ENCODE measurements around the gene PMF1. TPM values are rescaled to one million over a fixed set of nuclear protein-coding genes. Genes with fewer than 3 reads are reported as not detected.

PMF1 gene
- total RNA-seq, 1 experiment from 2014 or later: 50.2 TPM

- Histone ChIP-seq H3F3A (ENCODE audit: insufficient read depth, low read depth) (no peaks in the 10 kb centered on the region; the same call in 1 of the 2 replicates), H3K27me3 (ENCODE audit: insufficient read depth, low read depth) (no peaks in the 10 kb centered on the region), H3K36me3 (ENCODE audit: low read depth) (peaks cover 24% of the 10 kb centered on the region), H3K79me2 (ENCODE audit: low read depth) (no peaks in the 10 kb centered on the region), H2AFZ (no peak overlapping the region), H3K9me2 (ENCODE audit: insufficient read depth) (no peaks in the 10 kb centered on the region), H4K20me1 (ENCODE audit: insufficient read depth) (peaks cover 9% of the 10 kb centered on the region; the same call in 1 of the 2 replicates), H3K9me3 (ENCODE audit: insufficient read depth, low read depth) (no peaks in the 10 kb centered on the region), H3K4me1 (replicated peaks; ENCODE audit: insufficient read depth) (no peaks in the 10 kb centered on the region), H3K27ac (no peak overlapping the region), H3K4me2 (no peak overlapping the region), H3K4me3 (no peak overlapping the region)
- DNase-seq: no peak
- intact Hi-C loops (cut with micrococcal nuclease; ENCODE audit: unreplicated experiment): no loop called here
- ChIA-PET CTCF (no interaction called here), POLR2A (ENCODE audit: unreplicated experiment) (no interaction called here)
- no TSS peak for BruUV-seq (replicated peaks)
- TF ChIP-seq, protein P1, sequence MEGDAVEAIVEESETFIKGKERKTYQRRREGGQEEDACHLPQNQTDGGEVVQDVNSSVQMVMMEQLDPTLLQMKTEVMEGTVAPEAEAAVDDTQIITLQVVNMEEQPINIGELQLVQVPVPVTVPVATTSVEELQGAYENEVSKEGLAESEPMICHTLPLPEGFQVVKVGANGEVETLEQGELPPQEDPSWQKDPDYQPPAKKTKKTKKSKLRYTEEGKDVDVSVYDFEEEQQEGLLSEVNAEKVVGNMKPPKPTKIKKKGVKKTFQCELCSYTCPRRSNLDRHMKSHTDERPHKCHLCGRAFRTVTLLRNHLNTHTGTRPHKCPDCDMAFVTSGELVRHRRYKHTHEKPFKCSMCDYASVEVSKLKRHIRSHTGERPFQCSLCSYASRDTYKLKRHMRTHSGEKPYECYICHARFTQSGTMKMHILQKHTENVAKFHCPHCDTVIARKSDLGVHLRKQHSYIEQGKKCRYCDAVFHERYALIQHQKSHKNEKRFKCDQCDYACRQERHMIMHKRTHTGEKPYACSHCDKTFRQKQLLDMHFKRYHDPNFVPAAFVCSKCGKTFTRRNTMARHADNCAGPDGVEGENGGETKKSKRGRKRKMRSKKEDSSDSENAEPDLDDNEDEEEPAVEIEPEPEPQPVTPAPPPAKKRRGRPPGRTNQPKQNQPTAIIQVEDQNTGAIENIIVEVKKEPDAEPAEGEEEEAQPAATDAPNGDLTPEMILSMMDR (conservative IDR thresholded peaks at IDR 0.05): no peak
- TF ChIP-seq EZH2 (IDR thresholded peaks at IDR 0.05; ENCODE audit: low read depth): no peak
Observed at GRCh38 chr1:156258859-156259258, 46.1 kb downstream of the PMF1 start.

GRCh38 chr1:156259805-156260204, 47.0 kb downstream of the PMF1 start:
- Histone ChIP-seq H3K9me2 (ENCODE audit: insufficient read depth) (no peaks in the 10 kb centered on the region), H3K9me3 (ENCODE audit: insufficient read depth, low read depth) (no peaks in the 10 kb centered on the region), H3K79me2 (ENCODE audit: low read depth) (no peaks in the 10 kb centered on the region), H4K20me1 (ENCODE audit: insufficient read depth) (peaks cover 9% of the 10 kb centered on the region; the same call in 1 of the 2 replicates), H3K4me1 (replicated peaks; ENCODE audit: insufficient read depth) (no peaks in the 10 kb centered on the region), H3K4me3 (no peak overlapping the region), H3K27me3 (ENCODE audit: insufficient read depth, low read depth) (no peaks in the 10 kb centered on the region), H3K4me2 (no peak overlapping the region), H3K27ac (no peak overlapping the region), H2AFZ (no peak overlapping the region), H3K36me3 (ENCODE audit: low read depth) (peaks cover 20% of the 10 kb centered on the region), H3F3A (ENCODE audit: insufficient read depth, low read depth) (peaks cover 4% of the 10 kb centered on the region; the same call in 1 of the 2 replicates)
- POLR2A ChIA-PET (ENCODE audit: unreplicated experiment): no interaction called here
- intact Hi-C loops (cut with micrococcal nuclease; ENCODE audit: unreplicated experiment): no loop called here
- no TSS peak for BruUV-seq (replicated peaks)
- no peak for DNase-seq
- CTCF ChIA-PET: no interaction called here
- TF ChIP-seq EZH2 (IDR thresholded peaks at IDR 0.05; ENCODE audit: low read depth): no peak
- TF ChIP-seq, protein P1 (conservative IDR thresholded peaks at IDR 0.05): no peak

- no peak for DNase-seq
- Histone ChIP-seq H3F3A (ENCODE audit: insufficient read depth, low read depth) (peaks cover 4% of the 10 kb centered on the region; the same call in 1 of the 2 replicates), H3K4me1 (replicated peaks; ENCODE audit: insufficient read depth) (no peaks in the 10 kb centered on the region), H3K27me3 (ENCODE audit: insufficient read depth, low read depth) (no peaks in the 10 kb centered on the region), H3K4me2 (no peak overlapping the region), H4K20me1 (ENCODE audit: insufficient read depth) (peaks cover 9% of the 10 kb centered on the region; the same call in 1 of the 2 replicates), H3K9me3 (ENCODE audit: insufficient read depth, low read depth) (no peaks in the 10 kb centered on the region), H3K9me2 (ENCODE audit: insufficient read depth) (no peaks in the 10 kb centered on the region), H2AFZ (no peak overlapping the region), H3K36me3 (ENCODE audit: low read depth) (peaks cover 25% of the 10 kb centered on the region), H3K27ac (no peak overlapping the region), H3K4me3 (no peak overlapping the region), H3K79me2 (ENCODE audit: low read depth) (no peaks in the 10 kb centered on the region)
- no peak for TF ChIP-seq EZH2 (IDR thresholded peaks at IDR 0.05; ENCODE audit: low read depth)
- TF ChIP-seq, protein P1 (conservative IDR thresholded peaks at IDR 0.05): no peak
- no TSS peak for BruUV-seq (replicated peaks)
- CTCF ChIA-PET: no interaction called here
- intact Hi-C loops (cut with micrococcal nuclease; ENCODE audit: unreplicated experiment): no loop called here
- POLR2A ChIA-PET (ENCODE audit: unreplicated experiment): no interaction called here
Observed at GRCh38 chr1:156260896-156261295, 48.1 kb downstream of the PMF1 start.
